A549 (cell line): ENCODE measurements around the gene RSRC1.

Source experiments
- CTCF ChIP-seq: fragments of >200 bp; sonication (Bioruptor Twin); formaldehyde crosslinking; IDR thresholded peaks from 3 replicates; pipeline ENCODE4 v1.5.1; 2016
- ESRRA ChIP-seq: fragments of 150-350 bp; IDR thresholded peaks from 2 replicates; pipeline ENCODE4 v1.6.1; 2014; ENCODE audit warnings: mild to moderate bottlenecking, low read length, borderline replicate concordance
- HMGXB4 ChIP-seq: fragments of 250-450 bp; sonication (Bioruptor Pico); IDR thresholded peaks from 2 replicates; pipeline ENCODE4 v1.5.0; 2021; ENCODE audit warnings: mild to moderate bottlenecking, moderate library complexity, borderline replicate concordance
- JUN ChIP-seq, 2 experiments: fragments of >200 bp; sonication (Bioruptor Twin); formaldehyde crosslinking; IDR thresholded peaks; 2 replicates in 1 of 2; 3 replicates in 1 of 2; pipeline ENCODE4 v1.6.1; 2016 to 2017
- MAX ChIP-seq: IDR thresholded peaks from 2 replicates; pipeline ENCODE4 v1.6.1; 2012
- MYC ChIP-seq: IDR thresholded peaks from 2 replicates; pipeline ENCODE4 v1.6.1; 2012; ENCODE audit warnings: mild to moderate bottlenecking, inconsistent platforms, low read length, improper control_type of control experiment, borderline replicate concordance
- ZFP36 ChIP-seq: fragments of 450-650 bp; IDR thresholded peaks from 2 replicates; pipeline ENCODE4 v1.6.1; 2014; ENCODE audit warnings: borderline replicate concordance; ENCODE audit not compliant: partially characterized antibody
- ZNF302 ChIP-seq: fragments of 250-450 bp; sonication (Bioruptor Pico); IDR thresholded peaks from 2 replicates; pipeline ENCODE4 v1.9.0; 2021; ENCODE audit warnings: inconsistent platforms, mild to moderate bottlenecking, moderate library complexity

GRCh38 chr3:158098834-158099424 is 11.0 kb upstream of the RSRC1 start:
- TF ChIP-seq JUN (IDR thresholded peaks at IDR 0.05) (no peak), CTCF (no peak), MAX (no peak), ZNF302 (no peak), ESRRA (no peak), ZFP36 (no peak), MYC (no peak), HMGXB4 (CRISPR knock-in tag) (no peak)
